Lower leg skin (tissue), 3 donors: ENCODE results near the gene FRMD1.

Experiments used
- POLR2A ChIP-seq, 2 donors: fragments of 450-650 bp; IDR thresholded peaks; one replicate each; pipeline ENCODE4 v1.6.1; 2016 to 2017; ENCODE audit warnings: antibody characterized with exemption in 2 of 2, mild to moderate bottlenecking in 1 of 2, moderate library complexity in 1 of 2
- TF ChIP-seq, protein P1 (sequence below), 3 donors: fragments of 450-650 bp; IDR thresholded peaks; one replicate each; pipeline ENCODE4 v1.5.1; 2016; ENCODE audit warnings: antibody characterized with exemption in 3 of 3, mild to moderate bottlenecking in 3 of 3, moderate library complexity in 2 of 3

- TF ChIP-seq, protein P1, sequence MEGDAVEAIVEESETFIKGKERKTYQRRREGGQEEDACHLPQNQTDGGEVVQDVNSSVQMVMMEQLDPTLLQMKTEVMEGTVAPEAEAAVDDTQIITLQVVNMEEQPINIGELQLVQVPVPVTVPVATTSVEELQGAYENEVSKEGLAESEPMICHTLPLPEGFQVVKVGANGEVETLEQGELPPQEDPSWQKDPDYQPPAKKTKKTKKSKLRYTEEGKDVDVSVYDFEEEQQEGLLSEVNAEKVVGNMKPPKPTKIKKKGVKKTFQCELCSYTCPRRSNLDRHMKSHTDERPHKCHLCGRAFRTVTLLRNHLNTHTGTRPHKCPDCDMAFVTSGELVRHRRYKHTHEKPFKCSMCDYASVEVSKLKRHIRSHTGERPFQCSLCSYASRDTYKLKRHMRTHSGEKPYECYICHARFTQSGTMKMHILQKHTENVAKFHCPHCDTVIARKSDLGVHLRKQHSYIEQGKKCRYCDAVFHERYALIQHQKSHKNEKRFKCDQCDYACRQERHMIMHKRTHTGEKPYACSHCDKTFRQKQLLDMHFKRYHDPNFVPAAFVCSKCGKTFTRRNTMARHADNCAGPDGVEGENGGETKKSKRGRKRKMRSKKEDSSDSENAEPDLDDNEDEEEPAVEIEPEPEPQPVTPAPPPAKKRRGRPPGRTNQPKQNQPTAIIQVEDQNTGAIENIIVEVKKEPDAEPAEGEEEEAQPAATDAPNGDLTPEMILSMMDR (IDR thresholded peaks at IDR 0.05) = no peak
- no peak for TF ChIP-seq POLR2A (IDR thresholded peaks at IDR 0.05)
Observed at GRCh38 chr6:168060521-168060931, 18.5 kb downstream of the FRMD1 start.
